ENCODE results near the gene SIPA1.

SIPA1 gene

GRCh38 chr11:65637794-65638419 is at the start of gene SIPA1:
TSS of gene SIPA1 (plus strand) at chr11:65638101. CDS start at chr11:65640922, 2,821 bp downstream.
- DNase-seq, result peak; percentile 77 to 80

DNA sequence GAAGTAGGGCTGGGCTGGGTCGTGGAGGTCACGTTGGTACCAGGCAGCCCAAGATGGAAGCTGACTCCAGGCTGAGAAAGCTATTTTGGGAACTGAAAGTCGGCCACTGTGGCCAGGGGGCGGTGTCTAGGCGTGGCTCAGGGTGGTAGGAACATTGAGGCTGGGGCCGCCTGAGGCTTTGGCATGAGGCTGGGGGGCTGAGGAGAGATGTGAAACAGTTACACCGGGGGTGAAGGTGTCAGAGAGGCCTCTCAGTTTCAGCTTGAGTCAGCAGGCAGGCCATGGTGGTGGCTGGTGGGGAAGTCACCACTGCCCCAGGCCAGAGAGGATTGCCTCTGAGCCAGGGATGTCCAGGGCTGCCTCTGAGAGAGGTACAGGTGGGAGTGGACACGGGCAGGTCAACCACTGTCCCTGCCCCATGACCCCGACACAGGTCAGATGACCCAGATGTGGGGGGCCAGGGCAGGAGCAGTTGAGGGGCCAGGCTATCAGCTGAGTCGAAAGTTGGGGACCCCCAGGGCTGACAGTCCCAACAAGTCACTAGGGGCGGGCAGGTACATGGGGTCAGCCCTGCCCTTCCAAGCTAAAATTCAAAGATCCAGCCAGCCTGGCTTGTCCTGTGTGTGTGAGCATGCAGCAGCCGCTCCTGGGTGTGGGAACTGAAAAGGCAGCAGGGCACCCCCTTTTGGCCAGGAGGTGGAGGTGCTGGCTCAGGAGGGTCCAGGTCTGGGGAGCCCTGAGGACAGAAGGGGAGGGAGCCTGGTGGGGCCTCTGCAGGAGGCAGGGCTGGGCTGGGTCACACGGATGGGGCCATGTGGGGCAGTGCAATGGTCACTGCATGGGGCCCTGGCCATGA is 49.5 kb upstream of the SIPA1 start:
- peak; percentile 79 to 87 for DNase-seq

DNA sequence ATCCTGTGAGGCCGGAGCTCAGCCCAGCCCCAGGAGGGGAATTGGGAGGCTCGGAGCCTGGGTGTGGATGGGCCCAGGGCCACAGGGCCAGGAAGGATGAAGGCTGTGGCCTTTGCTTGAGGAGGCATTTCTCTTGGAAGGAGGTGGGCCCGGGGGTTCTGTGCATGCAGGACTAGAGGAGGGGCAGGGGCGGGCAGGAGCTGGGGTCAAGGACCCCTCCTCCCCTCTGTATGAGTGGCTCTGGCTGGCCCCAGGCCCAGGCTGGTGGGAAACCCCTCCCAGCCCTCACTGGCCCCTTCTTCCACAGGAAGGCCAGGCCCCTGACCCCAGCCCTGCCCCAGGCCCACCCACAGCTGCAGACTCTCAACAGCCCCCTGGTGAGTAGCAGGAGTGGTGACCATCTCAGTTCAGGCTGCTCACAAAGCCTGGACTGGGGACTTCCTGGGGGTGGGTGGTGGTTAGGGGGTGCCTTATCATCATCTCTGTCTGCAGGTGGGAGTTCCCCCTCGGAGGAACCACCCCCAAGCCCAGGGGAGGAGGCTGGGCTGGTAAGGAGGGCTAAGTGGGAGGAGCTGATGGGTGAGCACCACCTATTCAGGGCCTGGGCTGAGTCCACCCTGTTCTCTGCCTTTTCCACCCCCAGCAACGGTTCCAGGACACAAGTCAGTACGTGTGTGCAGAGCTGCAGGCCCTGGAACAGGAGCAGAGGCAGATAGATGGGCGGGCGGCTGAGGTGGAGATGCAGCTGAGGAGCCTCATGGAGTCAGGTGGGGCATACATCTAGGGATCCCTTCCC is 48.3 kb upstream of the SIPA1 start:
- peak in 1 of 2 experiments; percentile 33 for DNase-seq

DNA sequence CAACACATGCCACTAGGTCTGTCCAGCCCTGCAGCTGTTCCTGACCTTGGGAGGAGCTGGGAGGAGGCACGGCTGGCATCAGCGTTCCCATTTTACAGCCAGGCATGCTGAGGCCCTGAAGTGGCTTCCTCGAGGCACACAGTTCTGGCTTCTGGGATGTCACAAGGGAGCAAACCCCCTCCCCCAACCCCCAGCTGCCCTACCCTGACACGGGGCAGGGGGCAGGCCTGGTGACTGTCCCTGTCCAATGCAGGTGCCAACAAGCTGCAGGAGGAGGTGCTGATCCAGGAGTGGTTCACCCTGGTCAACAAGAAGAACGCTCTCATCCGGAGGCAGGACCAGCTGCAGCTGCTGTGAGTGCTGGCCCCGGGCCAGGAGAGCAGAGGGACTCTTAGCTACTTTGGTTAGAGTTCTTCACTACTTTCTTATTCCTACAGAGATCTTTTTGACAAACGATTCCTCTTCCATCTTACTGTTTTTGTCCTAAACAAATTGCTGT is 47.6 kb upstream of the SIPA1 start:
- no peak for DNase-seq

DNA sequence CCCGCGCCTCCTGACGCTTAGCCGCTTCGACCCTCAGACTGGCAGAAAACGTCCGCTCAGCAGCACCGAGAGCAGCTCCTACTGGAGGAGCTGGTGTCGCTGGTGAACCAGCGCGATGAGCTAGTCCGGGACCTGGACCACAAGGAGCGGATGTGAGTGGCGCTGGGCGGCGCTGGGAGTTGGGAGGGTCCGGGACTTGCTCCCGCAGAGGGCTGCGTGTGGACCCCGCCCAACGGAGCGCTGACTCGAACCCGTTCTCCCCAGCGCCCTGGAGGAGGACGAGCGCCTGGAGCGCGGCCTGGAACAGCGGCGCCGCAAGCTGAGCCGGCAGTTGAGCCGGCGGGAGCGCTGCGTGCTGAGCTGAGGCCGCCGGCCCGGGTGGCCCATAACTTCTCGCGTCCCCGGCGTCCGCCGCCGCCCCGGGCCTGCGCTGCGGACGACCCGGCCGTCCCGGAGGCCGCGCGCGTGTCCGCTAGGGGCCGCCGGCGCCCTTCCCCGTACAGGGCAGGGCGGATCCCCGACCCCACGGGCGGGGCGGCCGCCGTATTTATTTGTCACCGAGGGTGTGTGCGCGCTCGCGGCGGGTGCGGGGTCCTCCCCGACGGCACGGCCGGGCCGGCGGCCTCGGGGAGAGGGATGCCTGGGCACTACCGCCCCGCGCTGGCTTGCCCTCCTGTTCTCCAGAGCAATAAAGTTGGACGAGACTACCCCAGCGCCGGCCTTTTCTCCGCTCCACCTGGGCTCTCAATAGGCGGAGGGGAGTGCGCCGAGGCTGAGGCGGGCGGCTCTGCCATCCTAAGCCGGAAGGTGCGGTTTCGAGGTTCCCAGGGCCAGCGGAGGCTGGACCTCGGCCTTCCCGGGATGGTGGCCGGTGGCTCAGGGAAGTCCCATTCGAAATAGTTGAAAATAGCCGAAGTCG is 45.7 kb upstream of the SIPA1 start:
- DNase-seq, result no peak

DNA sequence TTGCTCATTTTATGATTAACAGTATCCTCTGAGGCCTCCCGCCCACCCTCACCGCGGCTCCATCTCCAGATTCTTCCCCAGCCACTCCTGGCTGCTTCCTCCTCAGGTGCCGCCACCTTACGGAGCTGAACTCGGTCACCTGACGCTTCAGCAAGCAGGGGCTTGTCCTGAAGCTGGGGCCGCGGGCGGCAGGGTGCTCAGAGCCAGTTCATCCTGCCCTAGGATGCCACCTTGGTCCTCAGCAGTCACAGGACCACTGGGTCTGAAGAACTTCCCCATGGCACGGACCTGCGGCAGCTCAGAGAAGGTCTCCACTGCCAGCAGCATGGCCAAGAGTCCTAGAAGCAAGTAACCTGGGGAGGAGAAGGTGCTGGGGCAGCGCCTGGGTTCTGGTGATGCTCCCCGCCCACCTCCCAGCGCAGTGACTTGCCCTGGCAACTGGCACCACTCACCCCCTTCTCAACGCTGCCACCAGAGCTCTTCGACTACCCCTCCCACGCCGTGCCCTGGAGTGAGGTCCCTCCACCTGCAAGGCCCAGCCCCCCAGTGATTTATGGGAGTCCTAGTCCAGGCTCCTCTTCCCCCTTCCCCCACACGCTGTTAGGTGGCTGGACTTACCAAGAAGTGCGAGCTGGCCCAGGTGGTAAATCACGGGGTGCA is 44.9 kb upstream of the SIPA1 start:
- DNase-seq, result no peak

DNA sequence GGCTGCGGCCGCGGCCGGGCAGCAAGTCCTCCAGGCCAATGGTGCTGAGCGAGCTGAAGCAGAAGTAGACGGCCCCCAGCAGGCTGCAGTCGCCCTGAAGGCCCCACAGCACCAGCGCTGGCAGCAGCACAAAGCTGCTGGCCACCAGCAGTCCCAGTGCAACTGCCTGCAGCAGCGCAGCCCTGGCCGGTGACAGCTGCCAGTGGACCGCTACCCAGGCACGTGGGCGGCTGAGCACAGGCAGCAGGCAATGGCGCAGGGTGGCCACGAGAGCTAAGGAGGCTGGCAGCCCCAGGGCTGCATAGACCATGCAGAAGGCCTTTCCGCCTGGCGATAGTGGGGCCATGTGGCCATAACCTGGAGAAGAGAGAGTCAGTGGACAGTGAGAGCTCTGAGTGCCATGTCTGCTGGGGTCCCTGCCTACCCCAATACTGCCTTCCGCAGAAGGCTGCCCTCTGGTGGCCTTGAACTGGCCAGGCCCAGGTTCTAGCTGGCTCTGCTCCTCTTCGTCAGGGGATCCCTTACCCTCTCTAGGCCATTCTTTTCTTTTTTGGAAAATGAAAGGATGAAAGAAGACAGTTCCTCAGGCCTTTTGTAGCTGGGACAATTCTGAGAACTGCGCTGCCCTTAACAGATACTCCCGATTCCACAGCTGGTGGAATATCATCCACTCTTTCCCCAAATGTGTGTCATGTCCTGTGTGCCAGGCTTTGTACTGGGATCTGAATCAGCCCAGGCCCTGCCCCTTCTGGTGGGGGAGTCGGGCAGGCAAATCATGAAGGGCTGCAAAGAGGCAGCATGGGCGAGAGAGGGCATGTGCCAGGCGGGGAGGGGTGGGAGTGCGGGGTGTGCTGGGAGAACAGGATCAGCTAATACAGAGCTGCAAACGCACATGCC is 44.1 kb upstream of the SIPA1 start:
- DNase-seq, result peak; percentile 48 to 58

- no peak for DNase-seq
Measured at GRCh38 chr11:65595131-65595530, 42.8 kb upstream of the SIPA1 start.

GRCh38 chr11:65595543-65596281 is 42.2 kb upstream of the SIPA1 start, which contains the start of gene KCNK7:
TSS of gene KCNK7 (minus strand) at chr11:65595800. CDS start at chr11:65595772, 28 bp downstream.
- no peak for DNase-seq

- DNase-seq, result no peak
Measured at GRCh38 chr11:65596520-65596919, 41.4 kb upstream of the SIPA1 start.

- DNase-seq, result no peak
Measured at GRCh38 chr11:65598258-65598699, 39.6 kb upstream of the SIPA1 start.

- no peak for DNase-seq
Measured at GRCh38 chr11:65599216-65599954, 38.5 kb upstream of the SIPA1 start.

DNA sequence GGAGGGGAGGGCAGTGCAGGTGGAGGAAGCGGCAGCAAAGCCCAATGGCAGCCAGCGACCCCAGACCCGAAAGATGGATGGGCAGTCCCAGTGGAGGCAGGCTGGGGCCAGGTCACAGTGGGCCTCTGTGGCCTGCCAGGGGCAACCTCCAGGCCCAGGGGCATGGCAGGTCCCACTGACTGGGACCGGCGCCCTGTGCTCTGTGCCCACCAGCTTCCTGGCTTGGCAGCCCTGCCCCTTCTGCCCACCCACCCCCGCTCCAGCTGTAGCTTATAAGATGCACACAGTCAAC is 38.0 kb upstream of the SIPA1 start:
- DNase-seq, result no peak

GRCh38 chr11:65604258-65604657 is 33.6 kb upstream of the SIPA1 start:
- DNase-seq, result no peak

DNA sequence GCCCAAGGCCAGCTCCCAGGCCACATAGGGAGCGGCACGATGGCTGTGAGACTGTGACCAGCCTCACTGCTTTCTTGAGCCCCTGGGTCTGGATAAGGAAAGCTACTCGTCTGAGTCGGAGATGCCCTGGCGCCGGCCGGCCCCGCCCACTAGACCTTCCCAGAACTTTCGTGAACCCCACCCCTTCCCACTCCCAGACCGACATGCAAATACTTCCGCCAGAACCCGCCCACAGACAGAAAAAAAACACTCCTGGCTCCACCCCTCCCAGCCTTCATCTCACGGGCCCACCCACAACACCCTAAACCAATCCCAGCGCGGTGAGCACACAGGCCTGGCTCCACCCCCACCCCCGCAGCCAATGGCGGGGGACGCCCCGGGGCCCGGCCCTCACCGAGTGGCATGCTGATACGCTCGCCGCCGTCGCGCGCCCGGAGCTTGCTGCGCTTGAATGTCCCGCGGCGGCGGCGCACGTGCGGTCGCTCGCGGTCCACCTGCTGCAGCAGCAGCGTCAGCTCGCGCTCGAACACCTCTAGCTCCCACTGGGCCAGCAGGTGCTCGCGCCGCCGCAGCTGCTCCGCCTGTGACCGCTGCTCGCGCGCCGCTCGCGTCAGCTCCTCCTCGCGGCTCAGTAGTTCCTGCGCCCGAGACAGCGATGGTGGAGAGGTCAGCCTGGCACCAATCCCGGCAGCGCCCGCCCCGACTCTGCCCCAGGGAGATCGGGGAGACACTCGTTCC is 30.9 kb upstream of the SIPA1 start:
- DNase-seq, result peak in 1 of 2 experiments; percentile 23

DNA sequence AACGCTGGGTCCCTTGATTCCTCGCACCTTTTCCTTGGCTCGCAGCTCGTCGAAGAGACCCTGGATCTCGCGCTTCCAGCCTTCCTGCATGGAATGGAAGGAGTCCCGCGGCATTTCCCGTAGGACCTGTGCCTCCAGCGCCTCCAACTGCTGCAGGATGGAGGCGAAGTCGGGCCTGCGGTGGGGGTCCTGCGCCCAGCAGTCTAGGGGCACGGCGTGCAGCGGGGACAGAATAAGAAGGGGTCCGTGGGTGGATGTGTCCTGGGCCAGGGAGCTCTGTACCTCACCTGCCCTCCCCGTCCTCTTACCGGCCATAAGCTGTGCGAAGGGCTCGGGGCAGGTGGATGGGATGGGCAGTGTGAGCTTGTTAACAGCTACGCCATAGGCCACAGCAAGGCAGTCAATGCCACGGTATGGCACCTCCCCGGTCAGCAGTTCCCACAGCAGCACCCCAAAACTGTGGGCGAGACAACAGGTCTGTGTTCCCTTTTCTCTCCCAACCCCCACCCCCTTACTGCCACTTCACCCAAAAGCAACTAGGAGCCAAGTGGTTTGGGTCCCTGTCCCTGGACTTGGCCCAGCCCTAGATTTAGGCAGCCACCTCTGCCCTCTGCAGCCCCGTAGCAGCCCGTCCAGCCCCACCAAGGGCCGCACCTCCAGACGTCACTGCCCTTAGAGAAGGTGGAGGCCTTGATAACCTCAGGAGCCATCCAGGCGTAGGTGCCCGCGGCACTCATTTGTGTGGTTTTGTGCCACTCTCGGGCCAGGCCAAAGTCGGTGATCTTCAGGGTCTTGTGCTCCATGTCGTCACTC is 30.1 kb upstream of the SIPA1 start:
- no peak for DNase-seq

- DNase-seq, result no peak
Measured at GRCh38 chr11:65609229-65609628, 28.7 kb upstream of the SIPA1 start.

Measured in activated CD4-positive, alpha-beta T cell treated with anti-CD3 and anti-CD28 coated beads, Interleukin-2, amount 50 U/mL, for 48 hours (primary cell).